Fibroblast of villous mesenchyme (primary cell): ENCODE data around the gene C22orf31. TPM values are rescaled to one million over a fixed set of nuclear protein-coding genes. Genes with fewer than 3 reads are reported as not detected.

ENCODE experiments used
- DNase-seq: peaks from one replicate; pipeline ENCODE4 v3.0.0-alpha.2; 2010; ENCODE audit warnings: low read depth
- H3K4me3 ChIP-seq: 2 replicates; pipeline ENCODE4 v1.5.1; 2011; ENCODE audit warnings: low read depth, mild to moderate bottlenecking, low read length
- total RNA-seq: library from RNA; depleted of rRNA; stranded (reverse); fragments of >200 nt; gene quantifications from 2 replicates; pipeline ENCODE4 v1.2.3, GENCODE V29; 2012
- TF ChIP-seq, protein P1 (sequence below): IDR thresholded peaks from 2 replicates; pipeline ENCODE4 v1.5.1; 2012; ENCODE audit warnings: low read depth, mild to moderate bottlenecking, low read length; ENCODE audit not compliant: insufficient read depth

Gene C22orf31
- total RNA-seq, 1 donor = not detected

DNA sequence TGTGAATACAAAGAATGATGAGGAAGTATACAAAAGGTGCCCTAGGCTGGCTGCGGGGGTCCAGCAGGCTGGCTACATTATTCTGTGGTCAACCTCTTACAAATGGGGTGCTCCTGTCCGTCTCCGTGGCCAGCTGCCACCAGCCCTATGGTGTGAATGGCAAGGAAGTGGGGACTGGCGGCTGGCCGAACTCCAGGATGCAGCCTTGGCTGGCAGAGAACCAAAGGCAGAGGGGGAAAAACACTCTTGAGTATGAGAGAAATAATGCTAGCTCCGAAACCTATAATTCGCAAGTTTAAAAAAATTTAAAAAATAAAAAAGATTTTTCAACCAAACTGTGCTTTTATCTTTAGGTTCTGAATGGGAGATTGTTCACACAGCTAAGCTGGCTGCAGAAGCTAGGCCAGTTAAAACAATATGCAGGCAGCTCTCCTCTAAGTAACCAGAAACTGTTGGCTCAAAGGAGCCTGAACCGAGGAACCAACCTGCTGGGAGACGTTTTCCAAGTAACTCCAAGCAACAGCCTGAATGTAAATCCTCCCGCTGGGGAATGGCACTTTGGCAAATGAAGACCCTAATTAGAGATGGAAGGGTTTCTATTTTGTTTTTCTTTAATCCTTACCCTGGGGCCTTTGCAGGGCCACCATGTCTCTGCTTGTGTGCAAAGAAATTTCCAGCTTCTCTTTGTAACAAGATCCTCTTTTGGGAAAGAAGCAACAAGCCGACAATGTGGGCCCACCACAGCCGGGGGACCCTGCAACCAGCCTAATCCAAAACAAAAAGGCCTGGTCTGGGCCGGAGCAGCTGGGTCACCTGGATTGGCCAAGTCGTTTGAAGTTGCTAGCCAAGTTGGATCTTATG is 50.2 kb downstream of the C22orf31 start:
- no peak overlapping the region for H3K4me3 ChIP-seq
- DNase-seq = no peak
- TF ChIP-seq, protein P1, sequence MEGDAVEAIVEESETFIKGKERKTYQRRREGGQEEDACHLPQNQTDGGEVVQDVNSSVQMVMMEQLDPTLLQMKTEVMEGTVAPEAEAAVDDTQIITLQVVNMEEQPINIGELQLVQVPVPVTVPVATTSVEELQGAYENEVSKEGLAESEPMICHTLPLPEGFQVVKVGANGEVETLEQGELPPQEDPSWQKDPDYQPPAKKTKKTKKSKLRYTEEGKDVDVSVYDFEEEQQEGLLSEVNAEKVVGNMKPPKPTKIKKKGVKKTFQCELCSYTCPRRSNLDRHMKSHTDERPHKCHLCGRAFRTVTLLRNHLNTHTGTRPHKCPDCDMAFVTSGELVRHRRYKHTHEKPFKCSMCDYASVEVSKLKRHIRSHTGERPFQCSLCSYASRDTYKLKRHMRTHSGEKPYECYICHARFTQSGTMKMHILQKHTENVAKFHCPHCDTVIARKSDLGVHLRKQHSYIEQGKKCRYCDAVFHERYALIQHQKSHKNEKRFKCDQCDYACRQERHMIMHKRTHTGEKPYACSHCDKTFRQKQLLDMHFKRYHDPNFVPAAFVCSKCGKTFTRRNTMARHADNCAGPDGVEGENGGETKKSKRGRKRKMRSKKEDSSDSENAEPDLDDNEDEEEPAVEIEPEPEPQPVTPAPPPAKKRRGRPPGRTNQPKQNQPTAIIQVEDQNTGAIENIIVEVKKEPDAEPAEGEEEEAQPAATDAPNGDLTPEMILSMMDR = no peak

DNA sequence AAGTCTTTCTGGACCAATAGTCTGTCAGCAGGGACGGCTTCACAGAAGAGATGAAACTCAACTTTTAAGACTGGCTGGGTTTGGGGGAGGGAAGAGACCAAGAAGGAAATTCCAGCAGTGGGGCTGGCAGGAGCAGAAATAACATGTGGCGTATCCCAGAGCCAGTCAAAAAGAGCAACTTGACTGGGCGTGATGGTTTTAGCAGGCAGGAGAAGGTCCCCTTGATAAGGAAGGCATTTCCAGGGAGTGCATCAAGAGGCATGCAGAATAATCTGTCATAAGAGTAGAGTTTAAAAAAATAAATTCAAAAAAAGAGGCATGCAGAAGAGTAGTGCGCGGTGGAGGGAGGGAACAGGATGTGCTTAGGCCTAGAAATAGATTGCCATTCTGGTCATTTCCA is 52.5 kb downstream of the C22orf31 start:
- DNase-seq = no peak
- TF ChIP-seq, protein P1 = no peak
- H3K4me3 ChIP-seq = no peak overlapping the region

Other genes with a start within 250 kb of the C22orf31 start
- gene ZNRF3, start 178.3 kb downstream of the C22orf31 start, total RNA-seq = 1.7 and 3.9 TPM in 2 replicates
- 2.6 and 3.2 TPM in 2 replicates for gene KREMEN1, start 11.2 kb upstream of the C22orf31 start, total RNA-seq
- gene EMID1, start 144.1 kb upstream of the C22orf31 start, total RNA-seq = under 0.01 and 0.32 TPM in 2 replicates
- 22.9 and 24.5 TPM in 2 replicates for gene RHBDD3, start 206.2 kb upstream of the C22orf31 start, total RNA-seq
- gene EWSR1, start 206.4 kb upstream of the C22orf31 start, total RNA-seq = 159 and 207 TPM in 2 replicates
- gene GAS2L1, start 244.8 kb upstream of the C22orf31 start, total RNA-seq = 16.4 and 18.4 TPM in 2 replicates